Gastroesophageal sphincter (tissue), 4 donors: ENCODE results near the gene AMBN. TPM values are rescaled to one million over a fixed set of nuclear protein-coding genes. Genes with fewer than 3 reads are reported as not detected.

Experiments used
- ATAC-seq: fragments of 150-250 bp; one replicate; pipeline ENCODE4 v1.9.1; 2016; ENCODE audit warnings: mild to moderate bottlenecking, moderate library complexity
- H3K27ac ChIP-seq, 4 donors: fragments of 200-600 bp; sonication (generic) in 3 of 4; 1 replicate in 3 of 4; 2 replicates in 1 of 4; pipeline ENCODE4 v1.5.1; 2016 to 2019
- H3K27me3 ChIP-seq: fragments of 200-600 bp; sonication (generic); one replicate; pipeline ENCODE4 v1.5.1; 2019
- H3K36me3 ChIP-seq, 2 donors: fragments of 200-600 bp; sonication (generic); one replicate each; pipeline ENCODE4 v1.5.1; 2019; ENCODE audit warnings: control low read depth in 1 of 2
- H3K4me1 ChIP-seq, 3 donors: fragments of 200-600 bp; sonication (generic); 1 replicate in 2 of 3; 2 replicates in 1 of 3; pipeline ENCODE4 v1.5.1; 2016 to 2019; ENCODE audit warnings: control low read depth in 2 of 3
- H3K4me3 ChIP-seq, 2 donors: fragments of 200-600 bp; sonication (generic); one replicate each; pipeline ENCODE4 v1.5.1; 2019; ENCODE audit warnings: mild to moderate bottlenecking in 1 of 2, moderate library complexity in 1 of 2
- H3K9me3 ChIP-seq, 3 donors: fragments of 200-600 bp; sonication (generic); one replicate each; pipeline ENCODE4 v1.5.1; 2017 to 2019; ENCODE audit warnings: control low read depth in 2 of 3
- EP300 ChIP-seq: sonication (generic); formaldehyde crosslinking; IDR thresholded peaks from one replicate; pipeline ENCODE4 v1.6.1; 2017; ENCODE audit warnings: antibody characterized with exemption, mild to moderate bottlenecking
- POLR2A ChIP-seq, 2 donors: fragments of 450-650 bp; IDR thresholded peaks; one replicate each; pipeline ENCODE4 v1.6.1; 2017; ENCODE audit warnings: antibody characterized with exemption in 2 of 2, mild to moderate bottlenecking in 2 of 2, moderate library complexity in 1 of 2
- POLR2AphosphoS5 ChIP-seq: sonication (generic); formaldehyde crosslinking; IDR thresholded peaks from one replicate; pipeline ENCODE4 v1.6.1; 2017; ENCODE audit warnings: antibody characterized with exemption
- WGBS, 2 donors: methylation state at CpG; one replicate each; pipeline ENCODE4 v1.1.5; 2018; ENCODE audit warnings: low coverage in 1 of 2; 5-methylcytosine and 5-hydroxymethylcytosine counted together
- total RNA-seq, 4 donors: library from RNA; depleted of rRNA; stranded (reverse); fragments of >200 nt; gene quantifications; one replicate each; pipeline ENCODE4 v1.1.0, GENCODE V29; 2016
- TF ChIP-seq, protein P1 (sequence below), 4 experiments: fragments of 200-600 bp in 2 of 4; fragments of 450-650 bp in 2 of 4; sonication (generic) in 1 of 4; IDR thresholded peaks; one replicate each; pipeline ENCODE4 v1.5.1; 2017 to 2019; ENCODE audit warnings: antibody characterized with exemption in 4 of 4, mild to moderate bottlenecking in 2 of 4, moderate library complexity in 2 of 4

The AMBN gene, protein sequence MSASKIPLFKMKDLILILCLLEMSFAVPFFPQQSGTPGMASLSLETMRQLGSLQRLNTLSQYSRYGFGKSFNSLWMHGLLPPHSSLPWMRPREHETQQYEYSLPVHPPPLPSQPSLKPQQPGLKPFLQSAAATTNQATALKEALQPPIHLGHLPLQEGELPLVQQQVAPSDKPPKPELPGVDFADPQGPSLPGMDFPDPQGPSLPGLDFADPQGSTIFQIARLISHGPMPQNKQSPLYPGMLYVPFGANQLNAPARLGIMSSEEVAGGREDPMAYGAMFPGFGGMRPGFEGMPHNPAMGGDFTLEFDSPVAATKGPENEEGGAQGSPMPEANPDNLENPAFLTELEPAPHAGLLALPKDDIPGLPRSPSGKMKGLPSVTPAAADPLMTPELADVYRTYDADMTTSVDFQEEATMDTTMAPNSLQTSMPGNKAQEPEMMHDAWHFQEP
- total RNA-seq = not detected

DNA sequence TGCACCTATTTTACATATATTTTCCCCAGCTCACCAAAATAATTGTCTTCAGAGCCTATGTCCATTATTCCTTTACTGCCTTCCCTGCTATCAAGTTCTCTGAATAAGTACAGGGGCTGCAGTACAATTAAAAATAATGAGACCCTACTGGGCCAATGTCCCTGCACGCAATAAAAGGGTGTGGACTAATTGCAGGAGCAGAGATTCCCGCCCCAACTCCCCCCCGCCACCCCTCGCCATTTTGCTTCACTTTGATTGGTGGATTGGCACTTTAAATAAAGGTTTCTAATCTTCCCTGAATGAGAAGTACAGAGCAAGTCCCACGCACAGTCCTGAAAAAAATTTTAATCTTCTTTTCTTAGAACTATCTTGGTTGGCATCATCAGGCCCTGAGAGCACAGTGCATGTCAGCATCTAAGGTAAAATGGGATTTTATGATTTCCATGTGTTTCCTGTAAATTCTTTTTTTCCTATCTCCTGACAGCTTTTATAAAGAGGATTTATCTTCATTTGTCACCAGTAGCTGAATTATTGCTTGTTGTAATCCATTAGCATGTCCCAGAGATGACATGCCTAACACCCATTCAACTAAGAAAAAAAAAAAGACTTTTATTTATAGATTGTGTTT lies at the start of gene AMBN:
Gene AMBN, plus strand, starts transcription at position 302 of the 628 bp plus-strand sequence. Its CDS starts 103 bp downstream, at position 405.
- WGBS, 2 donors = 56 to 60% methylated on average over 3 to 4 of the region's 5 CpGs
- Histone ChIP-seq H3K27ac (no peak within 1 kb of the TSS), H3K4me1 (no peaks in the 10 kb centered on the region), H3K9me3 (no peaks in the 10 kb centered on the region), H3K4me3 (no peak within 1 kb of the TSS), H3K27me3 (no peaks in the 10 kb centered on the region), H3K36me3 (no peaks in the 10 kb centered on the region)
- no peak for ATAC-seq
- TF ChIP-seq, protein P1, sequence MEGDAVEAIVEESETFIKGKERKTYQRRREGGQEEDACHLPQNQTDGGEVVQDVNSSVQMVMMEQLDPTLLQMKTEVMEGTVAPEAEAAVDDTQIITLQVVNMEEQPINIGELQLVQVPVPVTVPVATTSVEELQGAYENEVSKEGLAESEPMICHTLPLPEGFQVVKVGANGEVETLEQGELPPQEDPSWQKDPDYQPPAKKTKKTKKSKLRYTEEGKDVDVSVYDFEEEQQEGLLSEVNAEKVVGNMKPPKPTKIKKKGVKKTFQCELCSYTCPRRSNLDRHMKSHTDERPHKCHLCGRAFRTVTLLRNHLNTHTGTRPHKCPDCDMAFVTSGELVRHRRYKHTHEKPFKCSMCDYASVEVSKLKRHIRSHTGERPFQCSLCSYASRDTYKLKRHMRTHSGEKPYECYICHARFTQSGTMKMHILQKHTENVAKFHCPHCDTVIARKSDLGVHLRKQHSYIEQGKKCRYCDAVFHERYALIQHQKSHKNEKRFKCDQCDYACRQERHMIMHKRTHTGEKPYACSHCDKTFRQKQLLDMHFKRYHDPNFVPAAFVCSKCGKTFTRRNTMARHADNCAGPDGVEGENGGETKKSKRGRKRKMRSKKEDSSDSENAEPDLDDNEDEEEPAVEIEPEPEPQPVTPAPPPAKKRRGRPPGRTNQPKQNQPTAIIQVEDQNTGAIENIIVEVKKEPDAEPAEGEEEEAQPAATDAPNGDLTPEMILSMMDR (IDR thresholded peaks at IDR 0.05) = no peak
- TF ChIP-seq POLR2AphosphoS5 (no peak), EP300 (no peak), POLR2A (IDR thresholded peaks at IDR 0.05) (no peak)

DNA sequence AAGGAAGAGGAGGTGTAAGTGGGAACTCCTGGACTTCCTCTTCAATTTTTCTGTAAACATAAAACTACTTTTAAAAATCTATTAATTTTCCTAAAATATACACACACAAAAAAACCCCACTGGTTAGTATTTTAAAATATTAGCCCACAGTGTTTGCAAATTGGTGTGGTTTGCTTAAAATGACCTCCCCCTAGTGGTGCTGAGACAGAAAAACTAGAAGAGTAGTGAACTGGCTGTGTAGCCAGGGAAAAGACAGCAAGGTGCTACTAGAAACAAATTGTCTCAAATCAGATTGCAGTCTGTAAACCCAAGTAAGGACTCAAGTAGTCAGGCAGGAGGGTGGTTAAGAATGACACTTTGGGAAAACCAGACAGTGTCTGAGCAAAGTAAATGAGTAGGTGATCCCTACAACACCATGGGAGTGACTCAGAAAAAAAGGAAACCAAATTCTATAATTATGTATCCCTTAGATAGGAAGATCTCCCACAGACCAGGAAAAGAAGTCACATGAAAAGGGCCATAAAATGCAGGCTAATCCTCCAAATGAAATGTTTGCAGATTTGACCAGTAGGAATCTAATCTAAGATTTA lies 47.7 kb upstream of the AMBN start:
- Histone ChIP-seq H3K36me3 (no peaks in the 10 kb centered on the region), H3K27me3 (no peaks in the 10 kb centered on the region), H3K27ac (no peak overlapping the region), H3K4me1 (no peaks in the 10 kb centered on the region), H3K9me3 (no peaks in the 10 kb centered on the region), H3K4me3 (no peak overlapping the region)
- ATAC-seq = no peak
- TF ChIP-seq EP300 = no peak
- no peak for TF ChIP-seq POLR2AphosphoS5
- TF ChIP-seq, protein P1 (IDR thresholded peaks at IDR 0.05) = peak in 1 of 4 experiments; percentile 24
- no peak for TF ChIP-seq POLR2A (IDR thresholded peaks at IDR 0.05)

DNA sequence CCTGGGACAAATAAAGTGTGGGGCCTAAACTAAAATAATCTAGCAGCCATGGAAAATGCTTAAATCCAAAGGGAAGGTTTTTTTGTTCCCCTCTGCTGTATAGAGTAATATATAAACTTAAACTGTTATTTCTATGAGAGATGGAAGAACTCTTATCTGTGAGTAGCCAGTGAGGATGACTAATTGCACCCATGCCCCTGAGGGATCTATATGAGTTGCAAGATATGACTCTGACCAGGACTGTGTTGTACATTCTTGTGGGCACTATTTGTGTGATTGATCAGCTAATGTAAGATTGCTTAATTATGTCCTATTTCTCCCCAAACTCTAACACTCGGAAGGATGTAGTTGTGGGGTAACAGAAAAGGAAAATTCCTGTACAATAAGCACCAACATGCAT lies 35.2 kb upstream of the AMBN start:
- H3K9me3 ChIP-seq = no peaks in the 10 kb centered on the region
- TF ChIP-seq POLR2A (IDR thresholded peaks at IDR 0.05) (no peak), POLR2AphosphoS5 (no peak), EP300 (no peak)
- TF ChIP-seq, protein P1 (IDR thresholded peaks at IDR 0.05) = no peak
- H3K4me1 ChIP-seq = peaks cover 0 to 8% (median 0%) of the 10 kb centered on the region in 3 donors
- H3K27ac ChIP-seq = no peak overlapping the region
- 70 to 100% methylated on average over 1 of the region's 1 CpG for WGBS, 2 donors
- ATAC-seq = no peak
- no peaks in the 10 kb centered on the region for H3K27me3 ChIP-seq
- H3K4me3 ChIP-seq = no peak overlapping the region
- no peaks in the 10 kb centered on the region for H3K36me3 ChIP-seq

DNA sequence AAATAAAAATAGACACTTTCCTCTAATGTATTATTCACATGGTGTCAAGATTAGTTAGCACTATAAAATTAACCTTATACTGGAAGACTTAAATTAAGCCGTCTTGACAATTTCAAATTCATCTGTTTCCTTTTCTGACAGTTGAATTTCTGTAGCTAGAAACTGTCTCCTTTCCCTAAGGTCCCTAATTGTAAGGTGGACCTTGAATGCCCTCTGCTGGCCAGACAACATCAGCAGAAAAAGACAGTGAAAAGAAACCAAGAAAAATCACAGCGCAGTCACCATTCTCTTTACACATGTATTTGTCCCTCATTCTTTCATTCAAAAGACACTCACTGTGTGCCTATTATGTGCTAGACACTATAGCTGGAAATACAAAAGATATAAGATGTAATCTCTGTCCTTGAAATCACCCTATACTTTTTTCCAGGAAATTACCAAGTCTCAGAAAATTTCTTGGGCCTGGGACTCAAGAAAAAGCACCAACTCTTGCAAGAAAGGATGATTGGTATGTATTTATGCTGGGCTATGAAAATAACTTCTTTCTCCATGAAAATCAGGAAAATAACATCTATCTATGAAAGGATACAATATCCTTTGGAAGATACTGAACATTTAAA lies 32.7 kb upstream of the AMBN start:
- Histone ChIP-seq H3K27me3 (no peaks in the 10 kb centered on the region), H3K36me3 (no peaks in the 10 kb centered on the region), H3K4me3 (no peak overlapping the region), H3K4me1 (peaks cover 0 to 8% (median 0%) of the 10 kb centered on the region in 3 donors), H3K27ac (no peak overlapping the region), H3K9me3 (no peaks in the 10 kb centered on the region)
- no peak for TF ChIP-seq POLR2A (IDR thresholded peaks at IDR 0.05)
- TF ChIP-seq POLR2AphosphoS5 = no peak
- TF ChIP-seq, protein P1 (IDR thresholded peaks at IDR 0.05) = peak; percentile 24 to 72 (median 52)
- no peak for TF ChIP-seq EP300
- no peak for ATAC-seq
- WGBS, 2 donors = 20 to 25% methylated on average over 2 of the region's 2 CpGs
